K562 (cell line): ENCODE measurements around the gene IGF2BP1. TPM values are rescaled to one million over a fixed set of nuclear protein-coding genes. Genes with fewer than 3 reads are reported as not detected.

Experiments
- ARID1B ChIP-seq: fragments of 450-650 bp; IDR thresholded peaks from 2 replicates; pipeline ENCODE4 v1.6.1; 2016; ENCODE audit warnings: antibody characterized with exemption, mild to moderate bottlenecking, inconsistent platforms
- CBX1 ChIP-seq: sonication (generic); IDR thresholded peaks from 2 replicates; pipeline ENCODE4 v1.6.1; 2016; ENCODE audit warnings: antibody characterized with exemption, low read depth, mild to moderate bottlenecking
- CHD1 ChIP-seq: fragments of 200-600 bp; sonication (generic); IDR thresholded peaks from one replicate; pipeline ENCODE4 v1.6.1; 2012; ENCODE audit warnings: mild to moderate bottlenecking, moderate library complexity, low read length, inconsistent platforms
- DDX20 ChIP-seq: fragments of 450-650 bp; IDR thresholded peaks from 2 replicates; pipeline ENCODE4 v1.6.1; 2016; ENCODE audit warnings: missing genetic modification characterization, low read depth, mild to moderate bottlenecking, missing compliant biosample characterization, moderate library complexity
- EZH2 ChIP-seq: IDR thresholded peaks from 2 replicates; pipeline ENCODE4 v1.6.1; 2012; ENCODE audit warnings: low read depth, mild to moderate bottlenecking, inconsistent platforms, low read length, borderline replicate concordance
- GTF2B ChIP-seq: IDR thresholded peaks from 2 replicates; pipeline ENCODE4 v1.6.1; 2011; ENCODE audit not compliant: insufficient read length; ENCODE audit errors: extremely low read depth
- IRF1 ChIP-seq: sonication (generic); formaldehyde crosslinking; IDR thresholded peaks from 2 replicates; pipeline ENCODE4 v1.8.0; 2022; ENCODE audit warnings: missing genetic modification reagents, mild to moderate bottlenecking, borderline replicate concordance
- KAT2B ChIP-seq: IDR thresholded peaks from one replicate; pipeline ENCODE4 v1.6.1; 2012; ENCODE audit warnings: low read depth, mild to moderate bottlenecking, control low read depth, inconsistent platforms, low read length, moderate library complexity
- KAT7 ChIP-seq: sonication (generic); formaldehyde crosslinking; IDR thresholded peaks from 2 replicates; pipeline ENCODE4 v1.8.0; 2022; ENCODE audit warnings: missing genetic modification reagents, mild to moderate bottlenecking, borderline replicate concordance
- LEF1 ChIP-seq: fragments of 450-650 bp; IDR thresholded peaks from 2 replicates; pipeline ENCODE4 v1.6.1; 2016; ENCODE audit warnings: mild to moderate bottlenecking
- MBD2 ChIP-seq: sonication (generic); IDR thresholded peaks from 2 replicates; pipeline ENCODE4 v1.6.1; 2016; ENCODE audit warnings: low read depth, borderline replicate concordance
- PCBP1 ChIP-seq: fragments of 200-400 bp; formaldehyde crosslinking; IDR thresholded peaks from 2 replicates; pipeline ENCODE4 v1.6.1; 2018; ENCODE audit warnings: mild to moderate bottlenecking, low read depth, low read length; ENCODE audit not compliant: poor library complexity, severe bottlenecking
- PCBP2 ChIP-seq: fragments of 200-400 bp; formaldehyde crosslinking; IDR thresholded peaks from 2 replicates; pipeline ENCODE4 v1.6.1; 2018; ENCODE audit warnings: low read length, low read depth, mild to moderate bottlenecking, moderate library complexity; ENCODE audit not compliant: poor library complexity, severe bottlenecking
- POLR2G ChIP-seq: fragments of 200-400 bp; formaldehyde crosslinking; IDR thresholded peaks from 2 replicates; pipeline ENCODE4 v1.6.1; 2017; ENCODE audit warnings: low read depth, mild to moderate bottlenecking, antibody characterized with exemption, low read length, moderate library complexity
- RBM15 ChIP-seq: fragments of 200-400 bp; formaldehyde crosslinking; IDR thresholded peaks from 2 replicates; pipeline ENCODE4 v1.6.1; 2018; ENCODE audit warnings: mild to moderate bottlenecking, low read length, moderate library complexity; ENCODE audit not compliant: insufficient read depth
- RBM34 ChIP-seq: fragments of 200-400 bp; formaldehyde crosslinking; IDR thresholded peaks from 2 replicates; pipeline ENCODE4 v1.6.1; 2018; ENCODE audit warnings: low read length, borderline replicate concordance; ENCODE audit not compliant: insufficient read depth
- TAF1 ChIP-seq: IDR thresholded peaks from 2 replicates; pipeline ENCODE4 v1.6.1; 2011; ENCODE audit warnings: mild to moderate bottlenecking, low read length, moderate library complexity; ENCODE audit not compliant: insufficient read depth, control insufficient read depth, severe bottlenecking; ENCODE audit errors: extremely low read depth
- TFAP4 ChIP-seq: sonication (generic); formaldehyde crosslinking; IDR thresholded peaks from 2 replicates; pipeline ENCODE4 v1.8.0; 2022; ENCODE audit warnings: missing genetic modification reagents, mild to moderate bottlenecking, moderate library complexity, borderline replicate concordance
- THAP7 ChIP-seq: fragments of 250-450 bp; sonication (Bioruptor Pico); IDR thresholded peaks from 2 replicates; pipeline ENCODE4 v1.5.0; 2021
- U2AF1 ChIP-seq: fragments of 200-400 bp; formaldehyde crosslinking; optimal IDR thresholded peaks from 2 replicates; pipeline ENCODE3; 2017; ENCODE audit warnings: mild to moderate bottlenecking, low read depth, low read length, moderate library complexity
- ZFX ChIP-seq: sonication (generic); formaldehyde crosslinking; IDR thresholded peaks from 2 replicates; pipeline ENCODE4 v1.8.0; 2022; ENCODE audit warnings: mild to moderate bottlenecking, missing genetic modification reagents, moderate library complexity
- ZNF277 ChIP-seq: fragments of 250-450 bp; sonication (Bioruptor Pico); IDR thresholded peaks from 2 replicates; pipeline ENCODE4 v1.8.0; 2022; ENCODE audit warnings: inconsistent platforms, mild to moderate bottlenecking, moderate library complexity, borderline replicate concordance
- ZNF717 ChIP-seq: fragments of 250-450 bp; sonication (Bioruptor Pico); IDR thresholded peaks from 2 replicates; pipeline ENCODE4 v1.5.0; 2021
- ZNF830 ChIP-seq: fragments of 250-450 bp; sonication (Bioruptor Pico); IDR thresholded peaks from 2 replicates; pipeline ENCODE4 v1.5.0; 2021; ENCODE audit warnings: mild to moderate bottlenecking
- polyA plus RNA-seq, 8 experiments: library from polyadenylated mRNA; depleted of rRNA in 4 of 8; stranded (reverse) in 5 of 8; unstranded in 3 of 8; fragments of >200 nt; fragmentation: Nextera tagmentation in 2 of 8; fragmentation: Illumina TruSeq in 1 of 8; extraction: Ambion mirVana in 2 of 8; extraction: Trizol in 1 of 8; gene quantifications; 2 replicates each; pipeline versions ENCODE4 v1.2.1 to v1.2.3, GENCODE V29; 2011 to 2014; ENCODE audit warnings: inconsistent platforms in 1 of 8, missing spikeins in 1 of 8
- total RNA-seq, 7 experiments: library from RNA; depleted of rRNA in 6 of 7; stranded (reverse); fragments of >200 nt in 6 of 7; fragmentation: Illumina TruSeq in 2 of 7; extraction: Trizol in 2 of 7; gene quantifications; 2 replicates each; pipeline versions ENCODE4 v1.2.1 to v1.2.3, GENCODE V29; 2011 to 2021; ENCODE audit warnings: low replicate concordance in 1 of 7

IGF2BP1 gene
- total and polyA plus RNA-seq, 9 of the 15 experiments (the other 6 are each of a cell fraction or from before 2014, with no cell fraction given): 13.0 to 318 (median 53.6) TPM

GRCh38 chr17:48961516-48962233 lies 35.5 kb upstream of the IGF2BP1 start (continued):
- TF ChIP-seq CBX1: no peak
- TF ChIP-seq THAP7 (CRISPR knock-in tag): no peak
- no peak for TF ChIP-seq CHD1
- no peak for TF ChIP-seq U2AF1
- TF ChIP-seq ZNF717 (CRISPR knock-in tag): no peak
- peak; percentile 51; the same call in 1 of the 2 replicates for TF ChIP-seq LEF1
- TF ChIP-seq POLR2G: no peak
- no peak for TF ChIP-seq RBM34
- TF ChIP-seq DDX20 (tag): no peak
- TF ChIP-seq GTF2B: no peak
- no peak for TF ChIP-seq PCBP2
- peak; percentile 64 for TF ChIP-seq ARID1B
- TF ChIP-seq TFAP4: peak; percentile 79
- no peak for TF ChIP-seq KAT2B
- TF ChIP-seq ZNF830 (CRISPR knock-in tag): no peak
- TF ChIP-seq ZFX (CRISPR knock-in tag): no peak
- no peak for TF ChIP-seq MBD2
- no peak for TF ChIP-seq KAT7
- TF ChIP-seq ZNF277 (CRISPR knock-in tag): no peak
- TF ChIP-seq RBM15: no peak
- no peak for TF ChIP-seq IRF1 (CRISPR knock-in tag)
- TF ChIP-seq EZH2: no peak
- TF ChIP-seq TAF1: no peak
- TF ChIP-seq PCBP1: no peak
